SK-N-SH treated with all-trans-retinoic acid at 6 μM for 48 hours (cell line): ENCODE data around the gene PPP1R12A.

ENCODE experiments used
- ARNTL ChIP-seq: fragments of 450-650 bp; formaldehyde crosslinking; IDR thresholded peaks from 2 replicates; pipeline ENCODE4 v1.5.0; 2020; ENCODE audit warnings: low read depth, mild to moderate bottlenecking, moderate library complexity, borderline replicate concordance
- BACH2 ChIP-seq: fragments of 250-450 bp; sonication (Bioruptor Pico); IDR thresholded peaks from 2 replicates; pipeline ENCODE4 v1.9.0; 2021; ENCODE audit warnings: mild to moderate bottlenecking, borderline replicate concordance
- CREB5 ChIP-seq: fragments of 250-450 bp; sonication (Bioruptor Pico); IDR thresholded peaks from 2 replicates; pipeline ENCODE4 v1.5.1; 2020; ENCODE audit warnings: low read depth, mild to moderate bottlenecking, moderate library complexity
- CSRNP3 ChIP-seq: fragments of 250-450 bp; sonication (Bioruptor Pico); IDR thresholded peaks from 2 replicates; pipeline ENCODE4 v1.5.1; 2021; ENCODE audit warnings: mild to moderate bottlenecking, moderate library complexity
- ISL1 ChIP-seq: fragments of 250-450 bp; sonication (Bioruptor Pico); IDR thresholded peaks from 2 replicates; pipeline ENCODE4 v2.1.2; 2022; ENCODE audit warnings: mild to moderate bottlenecking, moderate library complexity
- OSR1 ChIP-seq: fragments of 250-450 bp; sonication (Bioruptor Pico); IDR thresholded peaks from 2 replicates; pipeline ENCODE4 v1.8.0; 2022; ENCODE audit warnings: moderate library complexity, mild to moderate bottlenecking, inconsistent platforms
- PPARA ChIP-seq: fragments of 250-450 bp; sonication (Bioruptor Pico); IDR thresholded peaks from 2 replicates; pipeline ENCODE4 v1.5.0; 2020; ENCODE audit warnings: mild to moderate bottlenecking, borderline replicate concordance
- RARB ChIP-seq: fragments of 250-450 bp; sonication (Bioruptor Pico); IDR thresholded peaks from 2 replicates; pipeline ENCODE4 v1.8.0; 2021; ENCODE audit warnings: mild to moderate bottlenecking, moderate library complexity
- ZNF565 ChIP-seq: fragments of 450-650 bp; formaldehyde crosslinking; conservative IDR thresholded peaks from 2 replicates; pipeline ENCODE4 v1.5.0; 2020; ENCODE audit warnings: low read depth, mild to moderate bottlenecking, moderate library complexity
- ZNF8 ChIP-seq: fragments of 450-650 bp; formaldehyde crosslinking; IDR thresholded peaks from 2 replicates; pipeline ENCODE4 v1.5.0; 2020; ENCODE audit warnings: mild to moderate bottlenecking, moderate library complexity

- TF ChIP-seq ARNTL (CRISPR knock-in tag) (no peak), ISL1 (no peak), CREB5 (no peak), ZNF565 (CRISPR knock-in tag) (no peak), CSRNP3 (CRISPR knock-in tag) (no peak), RARB (no peak), BACH2 (CRISPR knock-in tag) (no peak), OSR1 (CRISPR knock-in tag) (no peak), ZNF8 (CRISPR knock-in tag) (no peak), PPARA (CRISPR knock-in tag) (no peak)
These were observed 38.9 kb upstream of the PPP1R12A start for GRCh38 chr12:79973801-79974200.
